ENCODE measurements around the gene SRSF4.
A peak's percentile ranks its signal among the peaks of the same experiment; 100 is the strongest.

The SRSF4 gene

GRCh38 chr1:29171089-29171488 lies 10.6 kb downstream of the SRSF4 start:
- peaks cover 65% of the 10 kb centered on the region for H3K36me3 ChIP-seq (ENCODE audit: insufficient read depth, low read length)
- DNase-seq (no peak), ATAC-seq (ENCODE audit: insufficient read depth, low read depth) (0 out of 3 replicates have a peak, but pooled peaks have one; percentile 23)
- H3K4me2 ChIP-seq (ENCODE audit: insufficient read depth, low read length), result no peak overlapping the region; the same call in none of the 2 replicates
- no peak overlapping the region for H3K4me3 ChIP-seq (ENCODE audit: low read depth in 1 of 2, low read length in 2 of 2)
- H3K4me1 ChIP-seq (ENCODE audit: insufficient read depth, low read length), result peaks cover 12% of the 10 kb centered on the region; the same call in 1 of the 2 replicates
- no peak overlapping the region for H2AFZ ChIP-seq (ENCODE audit: low read depth, low read length)
- H3K27me3 ChIP-seq (ENCODE audit: insufficient read depth, low read length, poor library complexity), result no peaks in the 10 kb centered on the region
- H3K79me2 ChIP-seq (ENCODE audit: insufficient read depth, low read length), result peaks cover 98% of the 10 kb centered on the region
- no peak overlapping the region for H3K27ac ChIP-seq (ENCODE audit: low read length)
- no peak overlapping the region for H3K9ac ChIP-seq (ENCODE audit: low read depth, low read length)
- TF ChIP-seq EZH2 (IDR thresholded peaks at IDR 0.05; ENCODE audit: borderline replicate concordance, low read depth, low read length, severe bottlenecking), result no peak
- TF ChIP-seq, protein P1, sequence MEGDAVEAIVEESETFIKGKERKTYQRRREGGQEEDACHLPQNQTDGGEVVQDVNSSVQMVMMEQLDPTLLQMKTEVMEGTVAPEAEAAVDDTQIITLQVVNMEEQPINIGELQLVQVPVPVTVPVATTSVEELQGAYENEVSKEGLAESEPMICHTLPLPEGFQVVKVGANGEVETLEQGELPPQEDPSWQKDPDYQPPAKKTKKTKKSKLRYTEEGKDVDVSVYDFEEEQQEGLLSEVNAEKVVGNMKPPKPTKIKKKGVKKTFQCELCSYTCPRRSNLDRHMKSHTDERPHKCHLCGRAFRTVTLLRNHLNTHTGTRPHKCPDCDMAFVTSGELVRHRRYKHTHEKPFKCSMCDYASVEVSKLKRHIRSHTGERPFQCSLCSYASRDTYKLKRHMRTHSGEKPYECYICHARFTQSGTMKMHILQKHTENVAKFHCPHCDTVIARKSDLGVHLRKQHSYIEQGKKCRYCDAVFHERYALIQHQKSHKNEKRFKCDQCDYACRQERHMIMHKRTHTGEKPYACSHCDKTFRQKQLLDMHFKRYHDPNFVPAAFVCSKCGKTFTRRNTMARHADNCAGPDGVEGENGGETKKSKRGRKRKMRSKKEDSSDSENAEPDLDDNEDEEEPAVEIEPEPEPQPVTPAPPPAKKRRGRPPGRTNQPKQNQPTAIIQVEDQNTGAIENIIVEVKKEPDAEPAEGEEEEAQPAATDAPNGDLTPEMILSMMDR (IDR thresholded peaks at IDR 0.05; ENCODE audit: borderline replicate concordance, extremely low read depth, low read length, poor library complexity, severe bottlenecking), result no peak
- H3K9me3 ChIP-seq (ENCODE audit: insufficient read depth, low read length, severe bottlenecking), result no peaks in the 10 kb centered on the region
- H4K20me1 ChIP-seq (ENCODE audit: insufficient read depth, low read length), result peaks cover 89% of the 10 kb centered on the region

- Histone ChIP-seq H4K20me1 (ENCODE audit: insufficient read depth, low read length) (peaks cover 93% of the 10 kb centered on the region), H2AFZ (ENCODE audit: low read depth, low read length) (no peak overlapping the region), H3K79me2 (ENCODE audit: insufficient read depth, low read length) (peaks cover 100% of the 10 kb centered on the region), H3K9me3 (ENCODE audit: insufficient read depth, low read length, severe bottlenecking) (no peaks in the 10 kb centered on the region), H3K27ac (ENCODE audit: low read length) (no peak overlapping the region), H3K36me3 (ENCODE audit: insufficient read depth, low read length) (peaks cover 77% of the 10 kb centered on the region), H3K4me3 (ENCODE audit: low read depth in 1 of 2, low read length in 2 of 2) (no peak overlapping the region), H3K27me3 (ENCODE audit: insufficient read depth, low read length, poor library complexity) (no peaks in the 10 kb centered on the region), H3K4me1 (ENCODE audit: insufficient read depth, low read length) (peaks cover 12% of the 10 kb centered on the region; the same call in 1 of the 2 replicates), H3K9ac (ENCODE audit: low read depth, low read length) (no peak overlapping the region), H3K4me2 (ENCODE audit: insufficient read depth, low read length) (no peak overlapping the region)
- no peak for TF ChIP-seq EZH2 (IDR thresholded peaks at IDR 0.05; ENCODE audit: borderline replicate concordance, low read depth, low read length, severe bottlenecking)
- TF ChIP-seq, protein P1 (IDR thresholded peaks at IDR 0.05; ENCODE audit: borderline replicate concordance, extremely low read depth, low read length, poor library complexity, severe bottlenecking), result no peak
- ATAC-seq (ENCODE audit: insufficient read depth, low read depth) (no peak), DNase-seq (no peak)
Observed at GRCh38 chr1:29169976-29170375, 11.7 kb downstream of the SRSF4 start.

DNA sequence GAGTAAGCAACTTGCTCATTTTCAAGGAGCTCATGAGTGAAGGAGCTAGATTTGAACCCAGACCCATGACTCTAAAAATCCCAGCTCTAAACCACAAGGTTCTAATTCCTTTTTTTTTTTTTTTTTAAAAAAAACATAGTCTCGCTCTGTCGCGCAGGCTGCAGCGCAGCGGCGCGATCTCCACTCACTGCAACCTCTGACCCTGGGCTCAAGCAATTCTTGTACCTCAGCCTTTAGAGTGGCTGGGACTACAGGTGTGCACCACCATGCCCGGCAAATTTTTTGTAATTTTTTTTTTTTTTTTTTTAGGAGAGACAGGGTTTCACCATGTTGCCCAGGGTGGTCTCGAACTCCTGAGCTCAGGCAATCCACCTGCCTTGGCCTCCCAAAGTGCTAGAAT lies 13.8 kb downstream of the SRSF4 start:
- TF ChIP-seq, protein P1 (IDR thresholded peaks at IDR 0.05; ENCODE audit: borderline replicate concordance, extremely low read depth, low read length, poor library complexity, severe bottlenecking), result no peak
- no peak for TF ChIP-seq EZH2 (IDR thresholded peaks at IDR 0.05; ENCODE audit: borderline replicate concordance, low read depth, low read length, severe bottlenecking)
- peaks cover 98% of the 10 kb centered on the region for H4K20me1 ChIP-seq (ENCODE audit: insufficient read depth, low read length)
- H3K36me3 ChIP-seq (ENCODE audit: insufficient read depth, low read length), result peaks cover 96% of the 10 kb centered on the region
- no peaks in the 10 kb centered on the region for H3K27me3 ChIP-seq (ENCODE audit: insufficient read depth, low read length, poor library complexity)
- peaks cover 12% of the 10 kb centered on the region; the same call in 1 of the 2 replicates for H3K4me1 ChIP-seq (ENCODE audit: insufficient read depth, low read length)
- H3K4me2 ChIP-seq (ENCODE audit: insufficient read depth, low read length), result no peak overlapping the region
- ATAC-seq (ENCODE audit: insufficient read depth, low read depth) (no peak), DNase-seq (no peak)
- no peak overlapping the region for H3K4me3 ChIP-seq (ENCODE audit: low read depth in 1 of 2, low read length in 2 of 2)
- no peak overlapping the region for H3K27ac ChIP-seq (ENCODE audit: low read length)
- H3K79me2 ChIP-seq (ENCODE audit: insufficient read depth, low read length), result peaks cover 100% of the 10 kb centered on the region
- H3K9ac ChIP-seq (ENCODE audit: low read depth, low read length), result no peak overlapping the region
- no peaks in the 10 kb centered on the region for H3K9me3 ChIP-seq (ENCODE audit: insufficient read depth, low read length, severe bottlenecking)
- H2AFZ ChIP-seq (ENCODE audit: low read depth, low read length), result no peak overlapping the region

Measured in DND-41 (cell line).